ENCODE data around the gene PKD2.

PKD2 gene

DNA sequence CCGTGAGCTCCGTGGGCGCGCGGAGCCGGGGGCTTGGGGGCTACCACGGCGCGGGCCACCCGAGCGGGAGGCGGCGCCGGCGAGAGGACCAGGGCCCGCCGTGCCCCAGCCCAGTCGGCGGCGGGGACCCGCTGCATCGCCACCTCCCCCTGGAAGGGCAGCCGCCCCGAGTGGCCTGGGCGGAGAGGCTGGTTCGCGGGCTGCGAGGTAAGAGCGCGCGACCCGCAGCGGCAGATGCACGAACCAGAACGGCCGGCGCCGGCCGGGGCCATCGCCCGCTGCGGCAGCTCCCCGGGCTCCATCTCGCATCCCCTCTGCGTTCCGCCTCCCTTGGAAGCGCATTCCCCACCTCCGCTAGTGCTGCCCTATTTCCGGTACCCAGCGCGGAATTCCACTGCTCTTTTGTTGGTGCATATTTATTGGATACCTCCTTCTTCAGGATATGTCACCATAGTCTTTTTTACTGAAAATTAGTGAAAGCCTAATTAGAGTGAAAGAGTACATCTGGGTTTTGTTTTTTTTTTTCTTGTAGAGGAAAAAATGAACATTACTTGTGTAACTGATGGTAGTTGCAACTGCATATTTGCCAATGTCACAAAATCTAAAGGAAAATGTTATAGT, 797 bp downstream of the PKD2 start:
- TF ChIP-seq CTCF (conservative IDR thresholded peaks at IDR 0.05; ENCODE audit: low read depth), result no peak
- POLR2A ChIA-PET (ENCODE audit: low non-redundant PET), result no interaction called here
- DNase-seq (ENCODE audit: low spot score), result peak; percentile 52
- H3K27ac ChIP-seq, result peak overlapping the region; percentile 81
- CTCF ChIA-PET, result interaction anchor here (1.0 kb wide), 1 partner anchor 159 kb away, joined by 6 read pairs; no protein-coding TSS in a partner anchor

DNA sequence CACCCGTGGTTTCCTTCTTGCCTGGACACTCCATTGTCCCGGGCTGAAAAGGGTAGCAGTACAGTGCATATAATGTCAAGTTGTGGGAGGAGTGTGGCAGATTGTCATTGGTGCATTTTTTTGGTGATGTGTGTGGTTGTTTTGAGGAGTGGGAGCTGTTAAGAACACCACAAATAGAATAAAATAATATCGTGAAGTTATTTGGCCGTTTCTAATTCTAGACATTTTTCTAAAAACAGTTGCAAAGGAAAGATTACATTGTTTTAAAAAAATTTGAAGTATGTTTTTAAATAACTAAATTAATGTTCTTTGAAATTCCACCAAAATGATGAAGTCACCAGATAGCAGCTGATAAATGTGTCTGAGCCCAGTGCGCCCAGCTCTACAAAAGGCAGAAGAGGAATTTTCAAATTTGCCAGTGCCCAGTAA, 1.3 kb downstream of the PKD2 start:
- ChIA-PET CTCF (interaction anchor here (1.0 kb wide), 1 partner anchor 160 kb away, joined by 6 read pairs; no protein-coding TSS in a partner anchor), POLR2A (ENCODE audit: low non-redundant PET) (no interaction called here)
- H3K27ac ChIP-seq, result no peak overlapping the region
- TF ChIP-seq CTCF (conservative IDR thresholded peaks at IDR 0.05; ENCODE audit: low read depth), result no peak
- no peak for DNase-seq (ENCODE audit: low spot score)

DNA sequence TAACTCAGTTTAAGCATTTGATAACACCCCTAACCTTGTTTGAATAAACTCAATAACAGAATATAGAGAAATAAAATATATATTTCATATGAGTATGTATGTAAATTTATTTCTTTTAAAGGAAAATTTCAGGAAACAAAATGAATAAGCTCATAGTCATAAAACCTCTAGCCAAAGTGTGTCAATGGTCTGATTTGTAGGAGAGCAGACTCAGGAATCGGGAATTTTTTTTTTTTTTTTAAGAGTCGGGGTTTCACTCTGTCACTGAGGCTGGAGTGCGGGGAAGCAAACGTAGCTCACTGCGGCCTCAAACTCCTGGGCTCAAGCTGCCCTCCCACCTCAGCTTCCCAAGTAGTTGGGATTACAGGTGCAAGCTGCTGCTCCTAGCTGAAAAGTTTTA, 2.4 kb downstream of the PKD2 start:
- CTCF ChIA-PET, result interaction anchor here (0.6 kb wide), 1 partner anchor 728 kb away, joined by 4 read pairs; no protein-coding TSS in a partner anchor
- no peak overlapping the region for H3K27ac ChIP-seq
- TF ChIP-seq CTCF (conservative IDR thresholded peaks at IDR 0.05; ENCODE audit: low read depth), result no peak
- DNase-seq (ENCODE audit: low spot score), result no peak
- POLR2A ChIA-PET (ENCODE audit: low non-redundant PET), result interaction anchor here (0.7 kb wide), 1 partner anchor 351 kb away, joined by 4 read pairs; no protein-coding TSS in a partner anchor

- DNase-seq (ENCODE audit: low spot score), result no peak
- H3K27ac ChIP-seq, result no peak overlapping the region
- POLR2A ChIA-PET (ENCODE audit: low non-redundant PET), result no interaction called here
- TF ChIP-seq CTCF (conservative IDR thresholded peaks at IDR 0.05; ENCODE audit: low read depth), result no peak
- CTCF ChIA-PET, result no interaction called here
Measured at GRCh38 chr4:88010966-88011365, 3.5 kb downstream of the PKD2 start.

- no peak overlapping the region for H3K27ac ChIP-seq
- no peak for DNase-seq (ENCODE audit: low spot score)
- POLR2A ChIA-PET (ENCODE audit: low non-redundant PET), result no interaction called here
- TF ChIP-seq CTCF (conservative IDR thresholded peaks at IDR 0.05; ENCODE audit: low read depth), result no peak
- CTCF ChIA-PET, result no interaction called here
Measured at GRCh38 chr4:88012647-88013046, 5.2 kb downstream of the PKD2 start.

GRCh38 chr4:88014386-88014905, 7.0 kb downstream of the PKD2 start:
- no peak for DNase-seq (ENCODE audit: low spot score)
- TF ChIP-seq CTCF (conservative IDR thresholded peaks at IDR 0.05; ENCODE audit: low read depth), result no peak
- ChIA-PET CTCF (interaction anchor here (0.6 kb wide), 1 partner anchor 484 kb away, joined by 3 read pairs; no protein-coding TSS in a partner anchor), POLR2A (ENCODE audit: low non-redundant PET) (no interaction called here)
- no peak overlapping the region for H3K27ac ChIP-seq

Measured in RWPE1 (cell line).